ENCODE data around the gene MEIOC. TPM values are rescaled to one million over a fixed set of nuclear protein-coding genes. Genes with fewer than 3 reads are reported as not detected.
"Not testable (repeated sequence)": the region's sequence is repeated elsewhere in the genome, so short reads cannot be mapped to it uniquely, and the experiment has no call there.

The MEIOC gene
- total RNA-seq, 1 experiment from 2014 or later: 5.0 TPM

- Mint-ChIP-seq H3K27ac (no peak overlapping the region), H3K36me3 (no peaks in the 10 kb centered on the region), H3K4me3 (no peak overlapping the region), H3K27me3 (ENCODE audit: low read depth) (peaks cover 4% of the 10 kb centered on the region; the same call in 1 of the 2 replicates), H3K9me3 (no peaks in the 10 kb centered on the region), H3K4me1 (peaks cover 10% of the 10 kb centered on the region)
- peak; percentile 32; the same call in 1 of the 2 replicates for ATAC-seq
- TF ChIP-seq USF2 (CRISPR knock-in tag; IDR thresholded peaks at IDR 0.05) (no peak), ZNF121 (CRISPR knock-in tag; IDR thresholded peaks at IDR 0.05) (peak; percentile 95)
- ChIA-PET POLR2A (no interaction called here), CTCF (interaction anchor here (1.9 to 2.4 kb wide), 2 partner anchors 98 to 100 kb away, joined by 7 to 8 read pairs; no protein-coding TSS in a partner anchor)
- DNase-seq (ENCODE audit: low spot score): no peak
Observed at GRCh38 chr17:44633998-44634397, 22.3 kb upstream of the MEIOC start.

GRCh38 chr17:44634401-44634800 lies 21.9 kb upstream of the MEIOC start:
- H3K9me3 Mint-ChIP-seq; H3K4me3 Mint-ChIP-seq; POLR2A ChIA-PET; H3K36me3 Mint-ChIP-seq; H3K27me3 Mint-ChIP-seq (ENCODE audit: low read depth); H3K4me1 Mint-ChIP-seq; ATAC-seq; DNase-seq (ENCODE audit: low spot score); H3K27ac Mint-ChIP-seq: not testable (repeated sequence)
- CTCF ChIA-PET: interaction anchor here (1.9 to 2.4 kb wide), 2 partner anchors 98 to 101 kb away, joined by 7 to 8 read pairs; no protein-coding TSS in a partner anchor

- Mint-ChIP-seq H3K27ac (no peak overlapping the region), H3K36me3 (no peaks in the 10 kb centered on the region), H3K4me3 (no peak overlapping the region), H3K9me3 (no peaks in the 10 kb centered on the region), H3K27me3 (ENCODE audit: low read depth) (peaks cover 5% of the 10 kb centered on the region; the same call in 1 of the 2 replicates), H3K4me1 (peaks cover 6% of the 10 kb centered on the region)
- DNase-seq (ENCODE audit: low spot score): no peak
- POLR2A ChIA-PET: no interaction called here
- TF ChIP-seq IRF2 (CRISPR knock-in tag; IDR thresholded peaks at IDR 0.05; ENCODE audit: borderline replicate concordance, low read depth) (no peak), FOXK1 (CRISPR knock-in tag; IDR thresholded peaks at IDR 0.05) (no peak), ZNF416 (CRISPR knock-in tag; IDR thresholded peaks at IDR 0.05) (no peak), ARID4B (CRISPR knock-in tag; IDR thresholded peaks at IDR 0.05; ENCODE audit: borderline replicate concordance) (no peak), CDX4 (CRISPR knock-in tag; IDR thresholded peaks at IDR 0.05; ENCODE audit: borderline replicate concordance) (no peak), PREB (CRISPR knock-in tag; IDR thresholded peaks at IDR 0.05; ENCODE audit: borderline replicate concordance) (no peak), EMX1 (CRISPR knock-in tag; IDR thresholded peaks at IDR 0.05) (no peak), ELF4 (CRISPR knock-in tag; IDR thresholded peaks at IDR 0.05; ENCODE audit: low read depth) (no peak), NFATC4 (CRISPR knock-in tag; IDR thresholded peaks at IDR 0.05) (no peak)
- CTCF ChIA-PET: interaction anchor here (1.0 to 2.0 kb wide), 4 partner anchors 103 to 291 kb away, joined by 3 to 17 read pairs (median 6); no protein-coding TSS in a partner anchor
- ATAC-seq: no peak
Observed at GRCh38 chr17:44636562-44636961, 19.7 kb upstream of the MEIOC start.

- H3K4me3 Mint-ChIP-seq: no peak overlapping the region
- H3K36me3 Mint-ChIP-seq: no peaks in the 10 kb centered on the region
- ATAC-seq: no peak
- H3K9me3 Mint-ChIP-seq: no peaks in the 10 kb centered on the region
- H3K27me3 Mint-ChIP-seq (ENCODE audit: low read depth): peaks cover 6% of the 10 kb centered on the region; the same call in 1 of the 2 replicates
- peaks cover 6% of the 10 kb centered on the region for H3K4me1 Mint-ChIP-seq
- POLR2A ChIA-PET: no interaction called here
- CTCF ChIA-PET: interaction anchor here (0.5 to 2.0 kb wide), 8 partner anchors 26 to 291 kb away, joined by 3 to 17 read pairs (median 4); no protein-coding TSS in a partner anchor
- H3K27ac Mint-ChIP-seq: no peak overlapping the region
- DNase-seq (ENCODE audit: low spot score): no peak
- TF ChIP-seq ATF6 (CRISPR knock-in tag; IDR thresholded peaks at IDR 0.05) (no peak), ARID4B (CRISPR knock-in tag; IDR thresholded peaks at IDR 0.05; ENCODE audit: borderline replicate concordance) (no peak), ATF3 (CRISPR knock-in tag; conservative IDR thresholded peaks at IDR 0.05) (no peak), EMX1 (CRISPR knock-in tag; IDR thresholded peaks at IDR 0.05) (no peak), MYBL2 (CRISPR knock-in tag; IDR thresholded peaks at IDR 0.05) (no peak)
Observed at GRCh38 chr17:44637066-44637465, 19.2 kb upstream of the MEIOC start.

All from WTC11 (cell line).